ENCODE measurements around the gene KIAA0232.

The KIAA0232 gene

GRCh38 chr4:6920171-6920570, 137.6 kb downstream of the KIAA0232 start:
- no peak for DNase-seq

- DNase-seq = no peak
Measured at GRCh38 chr4:6923507-6923906, 141.0 kb downstream of the KIAA0232 start.

- no peak for DNase-seq
Measured at GRCh38 chr4:6924361-6924779, 141.8 kb downstream of the KIAA0232 start.

DNA sequence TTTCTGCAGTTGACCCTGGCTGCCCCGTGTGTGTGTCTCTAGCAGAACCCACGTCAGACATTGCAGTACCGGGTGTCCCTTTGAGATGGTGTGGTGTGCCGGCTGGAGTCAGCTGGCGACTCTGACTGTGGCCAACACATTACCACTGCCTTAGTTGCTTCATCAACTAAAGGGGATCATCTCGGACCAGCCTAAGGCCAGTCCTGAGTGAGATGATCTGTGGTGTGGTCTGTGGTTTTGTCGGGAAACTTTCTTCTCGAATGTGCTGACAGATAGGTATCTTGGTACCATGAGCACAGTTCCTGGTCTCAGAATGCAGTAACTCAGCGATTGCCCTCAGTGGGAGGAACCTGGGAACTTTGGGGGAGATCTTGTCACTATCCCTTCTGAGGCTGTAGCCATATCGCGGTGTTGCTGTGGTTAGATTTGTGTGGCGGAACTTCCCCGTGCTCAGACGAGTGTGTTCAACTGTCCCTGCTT, 142.9 kb downstream of the KIAA0232 start:
- DNase-seq = no peak

DNA sequence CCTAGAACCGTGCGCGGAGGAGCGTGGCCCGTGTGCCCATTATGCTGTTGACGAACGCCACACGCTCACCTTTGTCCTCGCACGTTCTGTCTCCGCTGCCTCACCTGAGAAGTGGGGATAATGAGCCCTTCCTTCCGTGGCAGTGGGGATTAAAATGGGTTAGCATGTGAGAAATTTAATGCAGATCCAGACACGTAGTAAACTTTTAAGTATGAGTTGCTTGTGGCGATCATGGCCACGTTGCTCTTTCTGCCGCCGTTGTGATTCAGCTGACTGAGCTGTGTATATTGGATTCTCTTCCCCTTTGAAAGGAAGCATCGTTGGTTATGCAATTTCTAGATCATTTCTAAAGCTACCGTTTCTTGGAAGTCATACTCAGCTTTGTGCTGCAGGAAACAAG, 143.6 kb downstream of the KIAA0232 start:
- DNase-seq = no peak

- DNase-seq = peak; percentile 50
Measured at GRCh38 chr4:6926681-6927478, 144.4 kb downstream of the KIAA0232 start.

DNA sequence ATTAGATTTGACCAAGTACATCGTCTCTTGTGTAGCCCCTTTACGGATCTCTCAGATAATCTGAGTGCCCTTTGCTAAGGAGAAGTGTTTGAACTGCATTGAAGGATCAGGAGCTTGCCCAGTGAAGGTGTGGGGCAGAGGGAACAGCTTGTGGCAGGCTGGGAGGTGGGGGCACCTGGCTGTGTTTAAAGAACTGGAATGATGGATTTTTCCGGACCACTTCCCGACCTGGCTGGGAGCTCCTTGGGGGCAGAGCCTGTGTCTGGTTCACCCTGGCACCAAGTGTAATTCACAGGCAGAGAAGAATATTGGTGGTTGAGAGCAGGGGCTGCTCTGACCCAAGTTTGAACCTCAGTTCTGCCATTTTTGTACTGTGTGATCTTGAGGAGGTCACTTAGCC, 145.6 kb downstream of the KIAA0232 start:
- no peak for DNase-seq

GRCh38 chr4:6929339-6929811, 146.8 kb downstream of the KIAA0232 start:
- DNase-seq = no peak

GRCh38 chr4:6929812-6930464, 147.4 kb downstream of the KIAA0232 start:
- no peak for DNase-seq

DNA sequence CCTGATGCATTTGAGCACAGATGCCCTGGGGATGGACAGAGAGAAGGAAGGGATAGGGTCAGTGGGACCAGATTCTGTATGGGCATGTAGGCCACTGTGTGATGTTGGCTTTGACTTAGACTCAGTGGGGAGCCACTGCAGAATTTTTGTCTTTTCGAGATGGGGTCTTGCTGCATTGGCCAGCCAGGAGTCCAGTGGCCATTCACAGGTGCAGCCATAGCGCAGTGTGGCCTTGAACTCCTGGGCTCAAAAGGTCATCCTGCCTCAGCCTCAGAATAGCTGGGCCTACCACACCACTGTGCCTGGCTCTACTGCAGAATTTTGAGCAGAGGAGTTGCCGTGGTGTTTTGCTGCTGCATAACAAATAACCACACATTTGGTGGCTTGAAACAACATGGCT, 149.9 kb downstream of the KIAA0232 start:
- no peak for DNase-seq

DNA sequence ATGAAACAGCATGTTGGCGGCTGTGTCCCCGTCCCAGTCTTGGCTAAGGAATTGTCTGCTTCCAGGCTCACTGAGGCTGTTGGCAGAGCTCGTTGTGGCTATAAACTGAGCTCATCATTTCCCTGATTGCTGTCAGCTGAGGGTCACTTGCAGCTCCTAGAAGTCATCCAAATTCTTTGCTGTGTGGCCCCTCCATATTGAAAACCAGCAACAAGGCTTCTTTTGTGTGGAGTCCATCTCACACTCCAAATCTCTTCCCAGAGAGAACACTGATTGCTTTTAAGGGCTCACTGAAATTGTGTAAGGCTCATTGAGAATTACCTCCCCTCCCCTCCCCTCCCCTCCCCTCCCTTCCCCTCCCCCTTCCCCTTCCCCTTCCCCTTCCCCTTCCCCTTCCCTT, 150.4 kb downstream of the KIAA0232 start:
- no peak for DNase-seq

All from stimulated activated CD4-positive, alpha-beta T cell treated with anti-CD3 and anti-CD28 coated beads, Interleukin-12 subunit alpha, Interleukin-12 subunit beta, amount 100 ng/mL, for 4 hours (primary cell).